Type B pancreatic cell (in vitro differentiated cells): ENCODE results near the gene AGPAT3. TPM values are rescaled to one million over a fixed set of nuclear protein-coding genes. Genes with fewer than 3 reads are reported as not detected.
A peak's percentile ranks its signal among the peaks of the same experiment; 100 is the strongest.

Experiments
- DNase-seq: peaks from one replicate; pipeline ENCODE4 v3.0.0; 2021; ENCODE audit warnings: mixed read lengths; ENCODE audit not compliant: unreplicated experiment; ENCODE audit errors: extremely low spot score
- H3K27ac Mint-ChIP-seq: 2 replicates; pipeline ENCODE4 v1.8.0; 2021; ENCODE audit warnings: mild to moderate bottlenecking, mixed read lengths
- H3K27me3 Mint-ChIP-seq: 2 replicates; pipeline ENCODE4 v1.8.0; 2021; ENCODE audit warnings: mixed read lengths
- H3K36me3 Mint-ChIP-seq: 2 replicates; pipeline ENCODE4 v1.8.0; 2021; ENCODE audit warnings: mixed read lengths
- H3K4me1 Mint-ChIP-seq: one replicate; pipeline ENCODE4 v1.8.0; 2021; ENCODE audit warnings: mixed read lengths; ENCODE audit not compliant: unreplicated experiment
- H3K4me3 Mint-ChIP-seq: 2 replicates; pipeline ENCODE4 v1.8.0; 2021; ENCODE audit warnings: mild to moderate bottlenecking, mixed read lengths
- H3K9me3 Mint-ChIP-seq: 2 replicates; pipeline ENCODE4 v1.8.0; 2021; ENCODE audit warnings: mixed read lengths
- total RNA-seq: library from RNA; stranded (reverse); gene quantifications from 2 replicates; pipeline ENCODE4 v1.2.1, GENCODE V29; 2021; ENCODE audit warnings: low replicate concordance
- TF ChIP-seq, protein P1 (sequence below): fragments of 200-600 bp; sonication (generic); conservative IDR thresholded peaks from 2 replicates; pipeline ENCODE4 v1.5.0; 2021; ENCODE audit warnings: antibody characterized with exemption, mild to moderate bottlenecking

The AGPAT3 gene
- total RNA-seq, 1 donor from 2014 or later = 59.2 TPM

DNA sequence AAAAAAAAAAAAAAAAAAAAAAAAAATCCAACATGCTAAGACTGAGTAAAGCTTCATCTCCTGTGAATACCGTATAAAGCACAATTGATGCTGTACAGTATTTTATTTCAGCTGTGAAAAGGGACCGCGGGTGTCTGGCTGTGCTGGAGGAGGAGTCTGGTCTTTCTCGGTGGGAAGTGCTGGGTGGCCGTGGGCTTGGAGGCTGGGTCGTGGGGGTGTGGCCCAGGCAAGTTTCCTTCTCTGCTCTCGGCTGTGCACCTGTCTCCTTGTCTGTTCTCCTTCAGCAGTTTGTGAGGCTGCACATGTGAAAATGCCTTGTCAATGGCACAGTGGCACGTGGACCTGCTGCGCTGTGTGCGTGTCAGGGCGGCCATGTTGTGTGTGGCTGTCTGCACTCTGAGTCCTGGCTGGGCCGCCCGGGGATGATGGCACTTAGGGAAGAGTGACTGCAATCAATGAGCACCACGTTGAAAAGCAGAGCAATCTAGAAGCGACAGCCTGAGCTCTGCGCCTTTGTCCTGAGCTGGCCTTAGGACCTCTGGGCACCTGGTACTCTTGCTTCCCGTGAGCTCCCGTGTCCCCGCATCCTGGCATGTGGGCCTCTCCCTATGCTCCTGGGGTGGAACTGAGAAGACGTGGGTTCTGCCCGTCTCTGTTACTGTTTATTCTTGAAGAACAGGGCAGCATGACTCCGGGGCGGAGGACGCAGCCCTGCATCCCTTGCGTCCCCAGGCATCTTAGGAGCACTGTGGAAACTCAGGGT is 14.5 kb downstream of the AGPAT3 start:
- Mint-ChIP-seq H3K9me3 (no peaks in the 10 kb centered on the region), H3K27ac (no peak overlapping the region), H3K4me1 (peaks cover 17% of the 10 kb centered on the region), H3K4me3 (no peak overlapping the region), H3K36me3 (peaks cover 17% of the 10 kb centered on the region), H3K27me3 (no peaks in the 10 kb centered on the region)
- DNase-seq = no peak
- TF ChIP-seq, protein P1, sequence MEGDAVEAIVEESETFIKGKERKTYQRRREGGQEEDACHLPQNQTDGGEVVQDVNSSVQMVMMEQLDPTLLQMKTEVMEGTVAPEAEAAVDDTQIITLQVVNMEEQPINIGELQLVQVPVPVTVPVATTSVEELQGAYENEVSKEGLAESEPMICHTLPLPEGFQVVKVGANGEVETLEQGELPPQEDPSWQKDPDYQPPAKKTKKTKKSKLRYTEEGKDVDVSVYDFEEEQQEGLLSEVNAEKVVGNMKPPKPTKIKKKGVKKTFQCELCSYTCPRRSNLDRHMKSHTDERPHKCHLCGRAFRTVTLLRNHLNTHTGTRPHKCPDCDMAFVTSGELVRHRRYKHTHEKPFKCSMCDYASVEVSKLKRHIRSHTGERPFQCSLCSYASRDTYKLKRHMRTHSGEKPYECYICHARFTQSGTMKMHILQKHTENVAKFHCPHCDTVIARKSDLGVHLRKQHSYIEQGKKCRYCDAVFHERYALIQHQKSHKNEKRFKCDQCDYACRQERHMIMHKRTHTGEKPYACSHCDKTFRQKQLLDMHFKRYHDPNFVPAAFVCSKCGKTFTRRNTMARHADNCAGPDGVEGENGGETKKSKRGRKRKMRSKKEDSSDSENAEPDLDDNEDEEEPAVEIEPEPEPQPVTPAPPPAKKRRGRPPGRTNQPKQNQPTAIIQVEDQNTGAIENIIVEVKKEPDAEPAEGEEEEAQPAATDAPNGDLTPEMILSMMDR = no peak

DNA sequence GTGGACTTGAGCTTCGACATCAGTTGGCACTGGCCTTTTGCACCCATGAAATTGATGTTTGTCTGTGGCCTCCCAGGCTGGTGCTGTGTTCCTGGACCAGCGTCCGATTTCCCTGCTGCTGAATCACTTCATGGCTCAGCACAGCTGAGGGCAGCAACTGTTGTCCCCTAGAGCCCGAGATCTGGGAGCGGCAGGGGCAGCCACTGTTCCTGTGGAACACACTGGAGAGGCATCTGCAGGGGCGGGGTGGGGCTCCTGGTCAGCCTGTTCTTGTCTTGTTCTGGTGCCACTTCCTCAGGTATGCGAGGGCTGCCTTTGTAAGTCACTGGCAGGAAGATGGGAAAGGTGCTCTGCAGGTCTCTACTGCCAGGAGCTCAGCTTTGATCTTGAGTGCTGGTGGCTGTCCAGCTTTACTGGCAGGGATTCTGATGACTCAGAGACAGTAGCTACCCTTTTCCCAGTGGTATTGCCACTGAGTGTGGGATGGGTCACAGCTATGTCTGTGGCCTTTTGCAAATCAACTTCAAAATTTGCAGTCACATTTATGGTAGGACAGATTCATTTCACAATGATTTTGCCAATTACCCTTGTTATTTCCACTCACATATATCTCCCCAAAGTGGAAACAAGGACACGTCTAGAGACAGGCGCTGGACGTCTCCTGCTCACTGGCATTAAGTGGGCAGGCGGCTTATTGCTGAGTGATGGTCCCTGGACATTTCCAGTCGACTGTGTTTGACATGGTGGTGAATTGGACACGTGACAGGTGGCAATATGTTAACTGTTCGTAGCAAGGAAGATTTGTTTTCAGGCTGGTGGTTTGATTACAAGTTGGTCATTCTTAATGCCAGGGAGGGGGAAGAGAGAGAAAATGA is 15.3 kb downstream of the AGPAT3 start:
- Mint-ChIP-seq H3K9me3 (no peaks in the 10 kb centered on the region), H3K4me3 (no peak overlapping the region), H3K4me1 (peaks cover 23% of the 10 kb centered on the region), H3K36me3 (peaks cover 12% of the 10 kb centered on the region), H3K27ac (no peak overlapping the region), H3K27me3 (no peaks in the 10 kb centered on the region)
- DNase-seq = no peak
- TF ChIP-seq, protein P1 = no peak

DNA sequence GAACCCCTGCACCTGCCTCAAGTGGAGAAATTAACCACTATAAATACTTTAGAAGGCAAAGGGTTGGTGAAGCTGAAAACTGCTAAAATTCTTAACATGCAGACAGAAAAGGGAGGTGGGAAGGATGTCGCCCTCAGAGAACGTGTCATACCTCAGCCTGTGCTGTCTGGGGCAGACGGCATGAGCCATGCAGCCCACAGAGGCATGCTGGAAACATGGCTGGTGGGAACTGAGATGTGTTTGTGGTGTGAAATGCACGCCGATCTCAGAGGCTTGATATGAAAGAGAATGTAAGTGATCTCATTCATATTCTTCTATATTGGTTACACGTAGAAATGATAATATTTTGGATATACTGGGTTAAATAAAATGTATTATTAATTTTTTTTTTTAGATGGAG is 16.3 kb downstream of the AGPAT3 start:
- peaks cover 22% of the 10 kb centered on the region for H3K4me1 Mint-ChIP-seq
- no peak overlapping the region for H3K27ac Mint-ChIP-seq
- TF ChIP-seq, protein P1 = no peak

DNA sequence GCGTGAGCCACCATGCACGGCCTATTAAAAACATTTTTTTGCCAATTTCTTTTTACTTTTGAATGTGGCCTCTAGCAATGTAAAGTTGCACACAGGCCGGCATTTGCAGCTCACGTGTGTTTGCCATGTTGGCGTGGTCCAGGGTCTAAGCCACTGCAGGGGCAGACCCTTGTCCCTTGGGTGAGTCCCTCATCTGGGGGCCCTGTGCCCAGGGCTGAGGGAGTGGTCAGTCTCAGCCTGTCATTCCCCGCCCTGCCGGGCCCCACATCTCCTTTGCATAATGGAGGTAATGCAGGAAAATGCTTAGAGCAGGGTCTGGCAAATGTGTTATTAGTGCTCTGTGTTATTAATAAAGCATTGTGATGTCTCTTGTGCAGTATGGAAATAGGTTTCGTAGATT is 16.9 kb downstream of the AGPAT3 start:
- Mint-ChIP-seq H3K36me3 (peaks cover 6% of the 10 kb centered on the region), H3K27me3 (no peaks in the 10 kb centered on the region), H3K4me1 (peaks cover 20% of the 10 kb centered on the region), H3K9me3 (no peaks in the 10 kb centered on the region), H3K4me3 (no peak overlapping the region), H3K27ac (no peak overlapping the region)
- TF ChIP-seq, protein P1 = no peak
- DNase-seq = no peak

More for the DNA sequence above, 16.3 kb downstream of the AGPAT3 start:
- H3K27me3 Mint-ChIP-seq = no peaks in the 10 kb centered on the region
- DNase-seq = no peak
- no peak overlapping the region for H3K4me3 Mint-ChIP-seq
- H3K36me3 Mint-ChIP-seq = peaks cover 8% of the 10 kb centered on the region
- no peaks in the 10 kb centered on the region for H3K9me3 Mint-ChIP-seq

DNA sequence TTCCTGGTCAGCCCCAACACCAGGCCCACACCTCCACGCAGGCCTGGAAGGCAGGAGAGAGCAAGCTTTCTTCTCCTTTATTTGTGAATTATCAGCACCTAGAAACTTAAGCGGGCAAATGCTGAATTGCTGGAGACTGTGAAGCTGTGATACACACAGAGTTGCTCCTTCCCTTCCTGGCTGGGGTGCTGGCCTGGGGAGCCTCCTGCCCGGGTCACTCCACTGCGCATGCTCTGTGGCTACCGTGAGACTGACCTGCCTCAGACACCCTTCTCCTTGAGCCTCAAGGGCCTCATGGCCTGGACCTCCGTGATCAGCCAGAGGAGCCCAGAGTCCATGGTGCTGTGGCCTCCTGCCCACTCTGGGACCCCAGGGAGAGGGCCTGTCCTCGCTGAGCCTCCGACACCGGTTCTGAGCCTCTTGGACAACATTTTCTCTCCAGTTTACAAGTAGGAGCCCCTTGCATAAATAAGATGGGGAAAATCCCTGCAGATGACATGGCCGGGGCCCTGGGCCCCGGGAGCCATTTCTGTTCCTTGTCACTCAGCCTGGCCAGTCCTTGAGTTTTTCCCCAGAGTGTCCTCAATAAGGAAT is 18.0 kb downstream of the AGPAT3 start:
- TF ChIP-seq, protein P1 = no peak
- no peaks in the 10 kb centered on the region for H3K9me3 Mint-ChIP-seq

More for the DNA sequence above, 18.0 kb downstream of the AGPAT3 start:
- Mint-ChIP-seq H3K36me3 (peaks cover 5% of the 10 kb centered on the region), H3K4me1 (peaks cover 20% of the 10 kb centered on the region), H3K27ac (peak overlapping the region; percentile 72), H3K4me3 (no peak overlapping the region), H3K27me3 (no peaks in the 10 kb centered on the region)
- no peak for DNase-seq
